K562 (cell line): ENCODE data around the gene MOCOS. TPM values are rescaled to one million over a fixed set of nuclear protein-coding genes. Genes with fewer than 3 reads are reported as not detected.

Source experiments
- DACH1 ChIP-seq: fragments of 450-650 bp; IDR thresholded peaks from 2 replicates; pipeline ENCODE4 v1.6.1; 2018; ENCODE audit not compliant: partially characterized antibody
- FOXO4 ChIP-seq: fragments of 450-650 bp; formaldehyde crosslinking; IDR thresholded peaks from 2 replicates; pipeline ENCODE4 v1.4.0; 2020; ENCODE audit warnings: mild to moderate bottlenecking, moderate library complexity
- ILF3 ChIP-seq: fragments of 450-650 bp; IDR thresholded peaks from 2 replicates; pipeline ENCODE4 v1.6.1; 2018; ENCODE audit warnings: antibody characterized with exemption, mild to moderate bottlenecking, moderate library complexity, borderline replicate concordance
- L3MBTL2 ChIP-seq: fragments of 450-650 bp; IDR thresholded peaks from 2 replicates; pipeline ENCODE4 v1.6.1; 2016; ENCODE audit warnings: mild to moderate bottlenecking, moderate library complexity
- NCOA1 ChIP-seq: fragments of 450-650 bp; IDR thresholded peaks from 2 replicates; pipeline ENCODE4 v1.6.1; 2016; ENCODE audit warnings: low read depth
- RERE ChIP-seq: sonication (generic); formaldehyde crosslinking; IDR thresholded peaks from 2 replicates; pipeline ENCODE4 v1.8.0; 2023; ENCODE audit warnings: missing genetic modification reagents, mild to moderate bottlenecking, borderline replicate concordance
- SFPQ ChIP-seq: fragments of 200-400 bp; formaldehyde crosslinking; IDR thresholded peaks from 2 replicates; pipeline ENCODE4 v1.6.1; 2017; ENCODE audit warnings: mild to moderate bottlenecking, low read depth, low read length, moderate library complexity
- SP1 ChIP-seq: sonication (generic); formaldehyde crosslinking; IDR thresholded peaks from 2 replicates; pipeline ENCODE4 v1.8.1; 2022; ENCODE audit warnings: mild to moderate bottlenecking, missing genetic modification reagents
- ZNF239 ChIP-seq: fragments of 250-450 bp; sonication (Bioruptor Pico); IDR thresholded peaks from 2 replicates; pipeline ENCODE4 v1.4.0; 2020; ENCODE audit warnings: mild to moderate bottlenecking
- ZNF431 ChIP-seq: sonication (generic); formaldehyde crosslinking; IDR thresholded peaks from 2 replicates; pipeline ENCODE4 v1.8.0; 2022; ENCODE audit warnings: mild to moderate bottlenecking, missing genetic modification reagents
- polyA plus RNA-seq, 8 experiments: library from polyadenylated mRNA; depleted of rRNA in 4 of 8; stranded (reverse) in 5 of 8; unstranded in 3 of 8; fragments of >200 nt; fragmentation: Nextera tagmentation in 2 of 8; fragmentation: Illumina TruSeq in 1 of 8; extraction: Ambion mirVana in 2 of 8; extraction: Trizol in 1 of 8; gene quantifications; 2 replicates each; pipeline versions ENCODE4 v1.2.1 to v1.2.3, GENCODE V29; 2011 to 2014; ENCODE audit warnings: inconsistent platforms in 1 of 8, missing spikeins in 1 of 8
- total RNA-seq, 7 experiments: library from RNA; depleted of rRNA in 6 of 7; stranded (reverse); fragments of >200 nt in 6 of 7; fragmentation: Illumina TruSeq in 2 of 7; extraction: Trizol in 2 of 7; gene quantifications; 2 replicates each; pipeline versions ENCODE4 v1.2.1 to v1.2.3, GENCODE V29; 2011 to 2021; ENCODE audit warnings: low replicate concordance in 1 of 7
- TF ChIP-seq, protein P1 (sequence below): fragments of 200-800 bp; sonication (Bioruptor generic); IDR thresholded peaks from 2 replicates; pipeline ENCODE4 v1.6.1; 2016; ENCODE audit warnings: missing genetic modification characterization, missing compliant biosample characterization
- TF ChIP-seq, protein P2 (sequence below): IDR thresholded peaks from 2 replicates; pipeline ENCODE4 v1.6.1; 2014; ENCODE audit warnings: antibody characterized with exemption

Gene MOCOS
- total and polyA plus RNA-seq, 9 of the 15 experiments (the other 6 are each of a cell fraction or from before 2014, with no cell fraction given): 4.5 to 12.4 (median 9.1) TPM

DNA sequence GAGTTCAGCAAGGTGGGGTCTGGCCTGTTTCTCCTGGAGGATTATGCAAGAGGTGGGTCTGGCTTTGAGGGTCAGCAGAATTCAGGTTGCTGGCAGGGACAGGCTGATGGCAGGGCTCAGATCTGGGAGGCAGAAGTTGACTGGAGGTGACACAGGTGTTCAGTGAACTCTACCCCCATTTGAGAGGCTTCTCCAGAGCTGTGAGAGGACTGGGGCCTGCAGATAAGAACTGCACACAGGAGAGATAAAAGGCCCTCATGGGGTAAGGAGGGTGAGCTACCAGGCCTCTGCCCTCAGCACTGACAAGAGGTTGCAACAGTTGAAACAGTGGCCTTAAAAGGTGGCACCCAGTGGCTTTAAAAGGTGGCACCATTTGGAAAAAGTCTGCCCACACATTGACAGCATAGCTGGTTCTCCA is 13.1 kb downstream of the MOCOS start (continued):
- TF ChIP-seq DACH1 (no peak), L3MBTL2 (peak; percentile 33; the same call in 1 of the 2 replicates), FOXO4 (no peak), RERE (CRISPR knock-in tag) (no peak), SP1 (CRISPR knock-in tag) (no peak), ILF3 (0 out of 2 replicates have a peak, but pooled peaks have one; percentile 69), ZNF239 (no peak), ZNF431 (CRISPR knock-in tag) (no peak), NCOA1 (peak; percentile 73; the same call in 1 of the 2 replicates), SFPQ (no peak)
- TF ChIP-seq, protein P1, sequence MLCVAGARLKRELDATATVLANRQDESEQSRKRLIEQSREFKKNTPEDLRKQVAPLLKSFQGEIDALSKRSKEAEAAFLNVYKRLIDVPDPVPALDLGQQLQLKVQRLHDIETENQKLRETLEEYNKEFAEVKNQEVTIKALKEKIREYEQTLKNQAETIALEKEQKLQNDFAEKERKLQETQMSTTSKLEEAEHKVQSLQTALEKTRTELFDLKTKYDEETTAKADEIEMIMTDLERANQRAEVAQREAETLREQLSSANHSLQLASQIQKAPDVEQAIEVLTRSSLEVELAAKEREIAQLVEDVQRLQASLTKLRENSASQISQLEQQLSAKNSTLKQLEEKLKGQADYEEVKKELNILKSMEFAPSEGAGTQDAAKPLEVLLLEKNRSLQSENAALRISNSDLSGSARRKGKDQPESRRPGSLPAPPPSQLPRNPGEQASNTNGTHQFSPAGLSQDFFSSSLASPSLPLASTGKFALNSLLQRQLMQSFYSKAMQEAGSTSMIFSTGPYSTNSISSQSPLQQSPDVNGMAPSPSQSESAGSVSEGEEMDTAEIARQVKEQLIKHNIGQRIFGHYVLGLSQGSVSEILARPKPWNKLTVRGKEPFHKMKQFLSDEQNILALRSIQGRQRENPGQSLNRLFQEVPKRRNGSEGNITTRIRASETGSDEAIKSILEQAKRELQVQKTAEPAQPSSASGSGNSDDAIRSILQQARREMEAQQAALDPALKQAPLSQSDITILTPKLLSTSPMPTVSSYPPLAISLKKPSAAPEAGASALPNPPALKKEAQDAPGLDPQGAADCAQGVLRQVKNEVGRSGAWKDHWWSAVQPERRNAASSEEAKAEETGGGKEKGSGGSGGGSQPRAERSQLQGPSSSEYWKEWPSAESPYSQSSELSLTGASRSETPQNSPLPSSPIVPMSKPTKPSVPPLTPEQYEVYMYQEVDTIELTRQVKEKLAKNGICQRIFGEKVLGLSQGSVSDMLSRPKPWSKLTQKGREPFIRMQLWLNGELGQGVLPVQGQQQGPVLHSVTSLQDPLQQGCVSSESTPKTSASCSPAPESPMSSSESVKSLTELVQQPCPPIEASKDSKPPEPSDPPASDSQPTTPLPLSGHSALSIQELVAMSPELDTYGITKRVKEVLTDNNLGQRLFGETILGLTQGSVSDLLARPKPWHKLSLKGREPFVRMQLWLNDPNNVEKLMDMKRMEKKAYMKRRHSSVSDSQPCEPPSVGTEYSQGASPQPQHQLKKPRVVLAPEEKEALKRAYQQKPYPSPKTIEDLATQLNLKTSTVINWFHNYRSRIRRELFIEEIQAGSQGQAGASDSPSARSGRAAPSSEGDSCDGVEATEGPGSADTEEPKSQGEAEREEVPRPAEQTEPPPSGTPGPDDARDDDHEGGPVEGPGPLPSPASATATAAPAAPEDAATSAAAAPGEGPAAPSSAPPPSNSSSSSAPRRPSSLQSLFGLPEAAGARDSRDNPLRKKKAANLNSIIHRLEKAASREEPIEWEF (CRISPR knock-in tag): no peak
- TF ChIP-seq, protein P2, sequence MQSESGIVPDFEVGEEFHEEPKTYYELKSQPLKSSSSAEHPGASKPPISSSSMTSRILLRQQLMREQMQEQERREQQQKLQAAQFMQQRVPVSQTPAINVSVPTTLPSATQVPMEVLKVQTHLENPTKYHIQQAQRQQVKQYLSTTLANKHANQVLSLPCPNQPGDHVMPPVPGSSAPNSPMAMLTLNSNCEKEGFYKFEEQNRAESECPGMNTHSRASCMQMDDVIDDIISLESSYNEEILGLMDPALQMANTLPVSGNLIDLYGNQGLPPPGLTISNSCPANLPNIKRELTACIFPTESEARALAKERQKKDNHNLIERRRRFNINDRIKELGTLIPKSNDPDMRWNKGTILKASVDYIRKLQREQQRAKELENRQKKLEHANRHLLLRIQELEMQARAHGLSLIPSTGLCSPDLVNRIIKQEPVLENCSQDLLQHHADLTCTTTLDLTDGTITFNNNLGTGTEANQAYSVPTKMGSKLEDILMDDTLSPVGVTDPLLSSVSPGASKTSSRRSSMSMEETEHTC: no peak
